Neural cell (in vitro differentiated cells): ENCODE measurements around the gene ADK. TPM values are rescaled to one million over a fixed set of nuclear protein-coding genes. Genes with fewer than 3 reads are reported as not detected.

Source experiments
- H2AFZ ChIP-seq: fragments of 200-600, 300-800 bp; sonication (generic), shearing (Covaris generic); 2 replicates; pipeline ENCODE4 v1.6.0; 2014; ENCODE audit warnings: low read depth, mild to moderate bottlenecking, antibody characterized with exemption, low read length, moderate library complexity
- H3F3A ChIP-seq: fragments of 200-600 bp; shearing (Covaris generic); 2 replicates; pipeline ENCODE4 v1.6.1; 2016; ENCODE audit warnings: mild to moderate bottlenecking, moderate library complexity, mixed read lengths, antibody characterized with exemption, low read length; ENCODE audit not compliant: insufficient read depth, poor library complexity, severe bottlenecking
- H3K27ac ChIP-seq: fragments of 200-600, 300-800 bp; sonication (generic), shearing (Covaris generic); 2 replicates; pipeline ENCODE4 v1.5.1; 2014; ENCODE audit warnings: mild to moderate bottlenecking, low read length, moderate library complexity
- H3K27me3 ChIP-seq: fragments of 300-800, 200-600 bp; sonication (generic), shearing (Covaris generic); 2 replicates; pipeline ENCODE4 v1.6.0; 2014; ENCODE audit warnings: mild to moderate bottlenecking, low read depth, low read length, moderate library complexity; ENCODE audit not compliant: insufficient read depth
- H3K36me3 ChIP-seq: fragments of 300-800, 200-600 bp; sonication (generic), shearing (Covaris generic); 2 replicates; pipeline ENCODE4 v1.5.1; 2014; ENCODE audit warnings: mild to moderate bottlenecking, antibody characterized with exemption, low read length, moderate library complexity; ENCODE audit not compliant: insufficient read depth
- H3K4me2 ChIP-seq: fragments of 300-800, 200-600 bp; sonication (generic), shearing (Covaris generic); 2 replicates; pipeline ENCODE4 v1.6.0; 2014; ENCODE audit warnings: mild to moderate bottlenecking, low read length
- H3K4me3 ChIP-seq: fragments of 300-800, 200-600 bp; sonication (generic), shearing (Covaris generic); 2 replicates; pipeline ENCODE4 v1.5.1; 2014; ENCODE audit warnings: mild to moderate bottlenecking, low read length, moderate library complexity
- H3K79me2 ChIP-seq: fragments of 200-600 bp; shearing (Covaris generic); replicated peaks from 2 replicates; pipeline ENCODE4 v1.6.0; 2014; ENCODE audit warnings: mild to moderate bottlenecking, low read length, moderate library complexity; ENCODE audit not compliant: insufficient read depth
- H3K9ac ChIP-seq: fragments of 300-800, 200-600 bp; sonication (generic), shearing (Covaris generic); 2 replicates; pipeline ENCODE4 v1.6.1; 2016; ENCODE audit warnings: mild to moderate bottlenecking, low read length, mixed read lengths
- H3K9me2 ChIP-seq: fragments of 200-600 bp; shearing (Covaris generic); 2 replicates; pipeline ENCODE4 v1.6.1; 2016; ENCODE audit warnings: mild to moderate bottlenecking, low read length, mixed read lengths; ENCODE audit not compliant: insufficient read depth
- H3K9me3 ChIP-seq: fragments of 200-600, 300-800 bp; sonication (generic), shearing (Covaris generic); 2 replicates; pipeline ENCODE4 v1.6.1; 2016; ENCODE audit warnings: mild to moderate bottlenecking, mixed run types, low read length, moderate library complexity, mixed read lengths
- H4K20me1 ChIP-seq: fragments of 200-600 bp; shearing (Covaris generic); 2 replicates; pipeline ENCODE4 v1.6.1; 2016; ENCODE audit warnings: mild to moderate bottlenecking, mixed run types; ENCODE audit not compliant: insufficient read depth
- CTCF ChIP-seq: fragments of 450-650 bp; IDR thresholded peaks from 2 replicates; pipeline ENCODE4 v1.5.1; 2014; ENCODE audit warnings: antibody characterized with exemption, mild to moderate bottlenecking, moderate library complexity; ENCODE audit not compliant: poor library complexity, severe bottlenecking
- EP300 ChIP-seq: fragments of 450-650 bp; conservative IDR thresholded peaks from 2 replicates; pipeline ENCODE4 v1.6.1; 2014; ENCODE audit warnings: antibody characterized with exemption, mild to moderate bottlenecking, moderate library complexity; ENCODE audit not compliant: poor library complexity, severe bottlenecking
- EZH2 ChIP-seq: fragments of 200-600, 300-800 bp; shearing (Covaris generic), sonication (generic); IDR thresholded peaks from 2 replicates; pipeline ENCODE4 v1.6.1; 2014; ENCODE audit warnings: antibody characterized with exemption, low read length, borderline replicate concordance, mild to moderate bottlenecking; ENCODE audit not compliant: insufficient read depth, poor library complexity, severe bottlenecking
- MXI1 ChIP-seq: fragments of 450-650 bp; conservative IDR thresholded peaks from 2 replicates; pipeline ENCODE4 v1.6.1; 2014; ENCODE audit warnings: antibody characterized with exemption, mild to moderate bottlenecking; ENCODE audit not compliant: poor library complexity, severe bottlenecking
- POLR2AphosphoS5 ChIP-seq: IDR thresholded peaks from 2 replicates; pipeline ENCODE4 v1.6.1; 2012
- RAD21 ChIP-seq: fragments of 450-650 bp; conservative IDR thresholded peaks from 2 replicates; pipeline ENCODE4 v1.6.1; 2014; ENCODE audit warnings: antibody characterized with exemption, mild to moderate bottlenecking, moderate library complexity
- REST ChIP-seq: IDR thresholded peaks from 2 replicates; pipeline ENCODE4 v1.6.1; 2012; ENCODE audit warnings: borderline replicate concordance
- SMC3 ChIP-seq: fragments of 450-650 bp; conservative IDR thresholded peaks from 2 replicates; pipeline ENCODE4 v1.6.1; 2014; ENCODE audit warnings: antibody characterized with exemption, mild to moderate bottlenecking, moderate library complexity; ENCODE audit not compliant: poor library complexity
- TAF1 ChIP-seq: IDR thresholded peaks from 2 replicates; pipeline ENCODE4 v1.6.1; 2012; ENCODE audit warnings: low read depth
- polyA plus RNA-seq: library from polyadenylated mRNA; depleted of rRNA; stranded (reverse); fragments of >200 nt; gene quantifications from 2 replicates; pipeline ENCODE4 v1.2.3, GENCODE V29; 2014

ADK gene
- polyA plus RNA-seq, 1 donor from 2014 or later = 19.5 TPM

GRCh38 chr10:74104480-74104879, 46.5 kb upstream of the ADK start:
- no peak overlapping the region for H3K9ac ChIP-seq
- H3K36me3 ChIP-seq = no peaks in the 10 kb centered on the region
- no peaks in the 10 kb centered on the region for H3K9me2 ChIP-seq
- no peaks in the 10 kb centered on the region for H3K9me3 ChIP-seq
- no peak overlapping the region for H2AFZ ChIP-seq
- TF ChIP-seq RAD21 (no peak), CTCF (no peak), REST (no peak), EP300 (no peak), POLR2AphosphoS5 (no peak), SMC3 (no peak), EZH2 (no peak), MXI1 (no peak), TAF1 (no peak)
- no peak overlapping the region for H3K4me2 ChIP-seq
- no peak overlapping the region for H3K4me3 ChIP-seq
- H4K20me1 ChIP-seq = no peaks in the 10 kb centered on the region
- no peaks in the 10 kb centered on the region for H3K79me2 ChIP-seq
- no peak overlapping the region for H3K27ac ChIP-seq
- no peaks in the 10 kb centered on the region for H3F3A ChIP-seq
- no peaks in the 10 kb centered on the region for H3K27me3 ChIP-seq

GRCh38 chr10:74104996-74105395, 46.0 kb upstream of the ADK start:
- Histone ChIP-seq H3K79me2 (no peaks in the 10 kb centered on the region), H3K9ac (no peak overlapping the region), H3K9me2 (no peaks in the 10 kb centered on the region), H3K4me3 (no peak overlapping the region), H3K27ac (no peak overlapping the region), H2AFZ (no peak overlapping the region), H3K4me2 (no peak overlapping the region), H3K27me3 (no peaks in the 10 kb centered on the region), H3F3A (no peaks in the 10 kb centered on the region), H3K9me3 (no peaks in the 10 kb centered on the region), H4K20me1 (no peaks in the 10 kb centered on the region), H3K36me3 (no peaks in the 10 kb centered on the region)
- no peak for TF ChIP-seq SMC3

GRCh38 chr10:74107391-74107790, 43.6 kb upstream of the ADK start:
- TF ChIP-seq EZH2 = no peak
- TF ChIP-seq MXI1 = no peak
- TF ChIP-seq TAF1 = no peak
- TF ChIP-seq RAD21 = no peak
- TF ChIP-seq REST = no peak
- no peak for TF ChIP-seq POLR2AphosphoS5
- no peak for TF ChIP-seq SMC3
- no peak for TF ChIP-seq EP300
- TF ChIP-seq CTCF = no peak
- no peak overlapping the region for H2AFZ ChIP-seq

More at GRCh38 chr10:74107391-74107790, 43.6 kb upstream of the ADK start:
- no peaks in the 10 kb centered on the region for H3K9me2 ChIP-seq
- no peaks in the 10 kb centered on the region for H3K9me3 ChIP-seq
- no peak overlapping the region for H3K4me3 ChIP-seq
- no peak overlapping the region for H3K9ac ChIP-seq
- H4K20me1 ChIP-seq = no peaks in the 10 kb centered on the region
- H3F3A ChIP-seq = no peaks in the 10 kb centered on the region
- H3K79me2 ChIP-seq = no peaks in the 10 kb centered on the region
- H3K27me3 ChIP-seq = no peaks in the 10 kb centered on the region
- no peaks in the 10 kb centered on the region for H3K36me3 ChIP-seq
- no peak overlapping the region for H3K27ac ChIP-seq
- no peak overlapping the region for H3K4me2 ChIP-seq
